ENCODE results near the gene SP3.

DNA sequence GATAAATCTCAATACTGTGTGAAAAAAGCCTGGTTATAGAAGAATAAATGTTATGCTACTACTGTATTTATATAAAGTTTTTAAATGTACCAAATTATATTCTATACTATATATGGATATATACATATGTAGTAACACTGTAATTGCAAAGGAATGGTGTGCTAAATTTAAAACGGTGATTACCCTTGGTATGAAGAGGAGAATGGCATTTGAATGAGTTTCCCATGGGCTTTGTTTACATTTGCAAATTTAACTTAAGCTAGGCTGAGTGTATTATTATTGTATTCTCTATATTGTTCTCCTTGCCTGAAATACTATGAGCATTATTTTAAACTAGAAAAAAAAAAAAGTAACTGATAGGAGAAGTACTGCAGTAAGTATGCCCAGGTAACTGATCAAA lies 4.7 kb upstream of the SP3 start:
- TF ChIP-seq, protein P1, sequence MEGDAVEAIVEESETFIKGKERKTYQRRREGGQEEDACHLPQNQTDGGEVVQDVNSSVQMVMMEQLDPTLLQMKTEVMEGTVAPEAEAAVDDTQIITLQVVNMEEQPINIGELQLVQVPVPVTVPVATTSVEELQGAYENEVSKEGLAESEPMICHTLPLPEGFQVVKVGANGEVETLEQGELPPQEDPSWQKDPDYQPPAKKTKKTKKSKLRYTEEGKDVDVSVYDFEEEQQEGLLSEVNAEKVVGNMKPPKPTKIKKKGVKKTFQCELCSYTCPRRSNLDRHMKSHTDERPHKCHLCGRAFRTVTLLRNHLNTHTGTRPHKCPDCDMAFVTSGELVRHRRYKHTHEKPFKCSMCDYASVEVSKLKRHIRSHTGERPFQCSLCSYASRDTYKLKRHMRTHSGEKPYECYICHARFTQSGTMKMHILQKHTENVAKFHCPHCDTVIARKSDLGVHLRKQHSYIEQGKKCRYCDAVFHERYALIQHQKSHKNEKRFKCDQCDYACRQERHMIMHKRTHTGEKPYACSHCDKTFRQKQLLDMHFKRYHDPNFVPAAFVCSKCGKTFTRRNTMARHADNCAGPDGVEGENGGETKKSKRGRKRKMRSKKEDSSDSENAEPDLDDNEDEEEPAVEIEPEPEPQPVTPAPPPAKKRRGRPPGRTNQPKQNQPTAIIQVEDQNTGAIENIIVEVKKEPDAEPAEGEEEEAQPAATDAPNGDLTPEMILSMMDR (IDR thresholded peaks at IDR 0.05; ENCODE audit: low read depth, low read length): no peak
- TF ChIP-seq EZH2phosphoT487 (IDR thresholded peaks at IDR 0.05; ENCODE audit: low read depth): no peak
